Esophagus muscularis mucosa (tissue), 4 donors: Measurements from ENCODE around the gene HIGD1A. TPM values are rescaled to one million over a fixed set of nuclear protein-coding genes. Genes with fewer than 3 reads are reported as not detected.

ENCODE experiments used
- DNase-seq: peaks from one replicate; pipeline ENCODE4 v3.0.0-alpha.2; 2017; ENCODE audit errors: extremely low spot score
- H3K27ac ChIP-seq, 4 donors: fragments of 200-600 bp; sonication (generic); replicated peaks in 1 of 4; 1 replicate in 3 of 4; 2 replicates in 1 of 4; pipeline ENCODE4 v1.5.1; 2016 to 2019; ENCODE audit warnings: mild to moderate bottlenecking in 1 of 4
- H3K27me3 ChIP-seq, 4 donors: fragments of 200-600 bp; sonication (generic); one replicate each; pipeline versions ENCODE4 v1.5.1 to v1.6.0; 2016 to 2019
- H3K36me3 ChIP-seq, 4 donors: fragments of 200-600 bp; sonication (generic); one replicate each; pipeline ENCODE4 v1.5.1; 2016 to 2019
- H3K4me1 ChIP-seq, 4 donors: fragments of 200-600 bp; sonication (generic); one replicate each; pipeline ENCODE4 v1.5.1; 2016 to 2019
- H3K4me3 ChIP-seq, 4 donors: fragments of 200-600 bp; sonication (generic); 1 replicate in 2 of 4; 2 replicates in 2 of 4; pipeline ENCODE4 v1.5.1; 2016 to 2019; ENCODE audit warnings: mild to moderate bottlenecking in 4 of 4, moderate library complexity in 1 of 4
- H3K9me3 ChIP-seq, 4 donors: fragments of 200-600 bp; sonication (generic); 1 replicate in 3 of 4; 2 replicates in 1 of 4; pipeline ENCODE4 v1.5.1; 2016 to 2019
- EP300 ChIP-seq: sonication (generic); formaldehyde crosslinking; IDR thresholded peaks from one replicate; pipeline ENCODE4 v1.6.1; 2017; ENCODE audit warnings: antibody characterized with exemption
- POLR2A ChIP-seq: fragments of 450-650 bp; IDR thresholded peaks from one replicate; pipeline ENCODE4 v1.6.1; 2017; ENCODE audit warnings: antibody characterized with exemption, moderate library complexity, mild to moderate bottlenecking, low read depth
- POLR2AphosphoS5 ChIP-seq, 2 donors: sonication (generic); formaldehyde crosslinking; IDR thresholded peaks; one replicate each; pipeline ENCODE4 v1.6.1; 2017; ENCODE audit warnings: antibody characterized with exemption in 2 of 2
- WGBS: methylation state at CpG from one replicate; pipeline ENCODE4 v1.1.5; 2018; 5-methylcytosine and 5-hydroxymethylcytosine counted together
- intact Hi-C: fragments of 100-400 bp; cut with DNase I; formaldehyde crosslinking; loops from one replicate; pipeline ENCODE4 v1.15.1; 2023
- total RNA-seq, 4 donors: library from RNA; depleted of rRNA; stranded (reverse); fragments of >200 nt; gene quantifications; one replicate each; pipeline versions ENCODE4 v1.1.0 to v1.2.1, GENCODE V29; 2016
- TF ChIP-seq, protein P1 (sequence below), 3 experiments: fragments of 200-600 bp in 2 of 3; fragments of 450-650 bp in 1 of 3; sonication (generic) in 2 of 3; IDR thresholded peaks; one replicate each; pipeline ENCODE4 v1.5.1; 2017 to 2019; ENCODE audit warnings: antibody characterized with exemption in 3 of 3, mild to moderate bottlenecking in 2 of 3, moderate library complexity in 1 of 3

Gene HIGD1A
- total RNA-seq, 4 donors from 2014 or later, result 161 to 407 (median 272) TPM

DNA sequence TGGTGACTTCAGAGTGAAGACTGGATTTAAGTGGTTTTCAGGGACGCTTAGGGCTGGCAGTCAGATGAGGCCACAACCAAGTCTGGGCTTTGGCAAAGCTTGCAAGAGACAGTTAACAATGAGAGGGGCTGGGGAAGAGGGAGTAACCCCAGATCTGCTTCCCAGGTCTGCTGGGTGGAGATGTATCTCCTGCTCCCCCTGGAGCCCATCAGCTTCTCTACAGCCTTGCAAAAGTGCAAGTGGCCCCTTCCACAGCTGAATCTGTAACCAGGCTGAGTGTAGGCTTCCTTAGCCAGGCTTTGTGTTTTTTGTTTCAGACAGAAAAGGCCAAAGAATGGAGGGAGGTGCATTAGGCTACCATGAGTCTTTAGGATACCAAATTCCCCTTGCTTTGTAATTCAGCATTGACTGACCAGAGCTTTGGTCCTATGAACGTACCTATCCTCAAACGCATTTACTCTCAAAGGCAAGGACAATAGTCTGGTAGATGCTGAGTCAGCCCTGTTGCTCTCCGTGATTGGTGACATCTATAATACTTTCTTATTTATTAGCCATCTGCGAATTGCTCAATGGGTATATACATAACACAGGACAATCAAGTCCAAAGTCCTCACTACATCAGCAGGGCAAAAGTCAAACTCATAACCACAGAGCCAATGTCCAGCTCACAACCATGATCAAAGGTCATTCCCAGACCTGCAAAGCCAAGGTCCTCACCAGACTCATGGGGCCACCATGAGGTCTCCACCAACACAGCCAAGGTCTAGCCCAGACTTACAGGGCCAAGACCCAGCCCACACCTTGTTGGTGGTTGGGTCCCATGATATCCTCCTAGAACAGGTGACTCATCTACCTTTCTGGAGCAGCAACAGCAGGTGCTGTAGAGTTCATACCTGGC lies 48.4 kb downstream of the HIGD1A start:
- H3K4me3 ChIP-seq, result no peak overlapping the region
- peaks cover 0 to 3% (median 0%) of the 10 kb centered on the region in 4 donors for H3K36me3 ChIP-seq
- no peak for DNase-seq
- intact Hi-C loops, result no loop called here
- TF ChIP-seq POLR2A (no peak), EP300 (no peak), POLR2AphosphoS5 (IDR thresholded peaks at IDR 0.05) (no peak)
- TF ChIP-seq, protein P1, sequence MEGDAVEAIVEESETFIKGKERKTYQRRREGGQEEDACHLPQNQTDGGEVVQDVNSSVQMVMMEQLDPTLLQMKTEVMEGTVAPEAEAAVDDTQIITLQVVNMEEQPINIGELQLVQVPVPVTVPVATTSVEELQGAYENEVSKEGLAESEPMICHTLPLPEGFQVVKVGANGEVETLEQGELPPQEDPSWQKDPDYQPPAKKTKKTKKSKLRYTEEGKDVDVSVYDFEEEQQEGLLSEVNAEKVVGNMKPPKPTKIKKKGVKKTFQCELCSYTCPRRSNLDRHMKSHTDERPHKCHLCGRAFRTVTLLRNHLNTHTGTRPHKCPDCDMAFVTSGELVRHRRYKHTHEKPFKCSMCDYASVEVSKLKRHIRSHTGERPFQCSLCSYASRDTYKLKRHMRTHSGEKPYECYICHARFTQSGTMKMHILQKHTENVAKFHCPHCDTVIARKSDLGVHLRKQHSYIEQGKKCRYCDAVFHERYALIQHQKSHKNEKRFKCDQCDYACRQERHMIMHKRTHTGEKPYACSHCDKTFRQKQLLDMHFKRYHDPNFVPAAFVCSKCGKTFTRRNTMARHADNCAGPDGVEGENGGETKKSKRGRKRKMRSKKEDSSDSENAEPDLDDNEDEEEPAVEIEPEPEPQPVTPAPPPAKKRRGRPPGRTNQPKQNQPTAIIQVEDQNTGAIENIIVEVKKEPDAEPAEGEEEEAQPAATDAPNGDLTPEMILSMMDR (IDR thresholded peaks at IDR 0.05), result peak; percentile 39 to 57 (median 46)
- no peak overlapping the region for H3K27ac ChIP-seq
- H3K27me3 ChIP-seq, result no peaks in the 10 kb centered on the region
- H3K9me3 ChIP-seq, result no peaks in the 10 kb centered on the region
- 88% methylated on average over 5 of the region's 5 CpGs for WGBS
- H3K4me1 ChIP-seq, result peaks cover 0 to 19% (median 12%) of the 10 kb centered on the region in 4 donors

DNA sequence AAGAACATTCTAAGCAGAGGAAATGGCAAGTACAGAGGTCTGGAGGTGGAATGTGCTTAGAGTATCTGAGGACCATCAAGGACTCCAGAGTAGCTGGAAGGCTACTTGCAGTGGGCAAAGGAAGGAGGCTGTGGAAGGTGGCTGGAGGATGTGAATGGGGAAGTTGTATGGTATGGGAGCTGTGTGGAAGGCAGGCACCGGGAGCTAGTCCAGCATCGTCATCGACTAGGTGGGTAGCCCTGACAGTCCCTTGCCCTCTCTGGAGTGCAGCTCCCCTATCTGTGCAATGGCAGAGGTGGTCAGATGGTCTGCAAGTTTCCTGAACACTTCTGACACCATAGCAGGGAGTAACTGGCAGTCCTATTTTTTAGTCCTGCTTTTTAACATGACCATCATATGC lies 50.5 kb downstream of the HIGD1A start:
- intact Hi-C loops, result loop anchor here (5.0 kb wide), 1 partner anchor 171 kb away; the partner anchor contains the start of gene SEC22C

DNA sequence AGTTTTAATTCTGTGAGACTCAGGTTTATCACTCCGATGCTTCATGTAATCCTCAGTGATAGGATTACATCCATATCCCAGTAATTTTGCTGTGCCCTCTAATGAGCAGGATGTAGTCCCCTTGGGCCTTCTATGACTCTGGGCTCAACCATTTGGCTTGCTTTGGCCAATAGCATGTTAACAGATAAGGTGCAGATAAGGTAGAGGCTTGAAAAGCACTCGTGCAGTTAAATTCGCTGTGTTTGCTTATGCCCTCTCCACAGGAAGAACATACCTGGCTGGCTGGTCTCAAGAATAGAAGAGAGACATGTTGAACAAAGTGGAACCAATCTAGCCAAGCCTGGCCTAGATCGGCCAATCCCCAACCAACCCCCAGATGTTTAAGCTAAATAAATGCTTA lies 51.3 kb downstream of the HIGD1A start:
- no peaks in the 10 kb centered on the region for H3K9me3 ChIP-seq
- H3K4me3 ChIP-seq, result no peak overlapping the region
- TF ChIP-seq, protein P1 (IDR thresholded peaks at IDR 0.05), result no peak
- TF ChIP-seq POLR2A, result no peak
- TF ChIP-seq POLR2AphosphoS5 (IDR thresholded peaks at IDR 0.05), result no peak
- no peak for TF ChIP-seq EP300
- peaks cover 0 to 3% (median 0%) of the 10 kb centered on the region in 4 donors for H3K36me3 ChIP-seq
- DNase-seq, result no peak
- peaks cover 4 to 36% (median 29%) of the 10 kb centered on the region in 4 donors for H3K4me1 ChIP-seq
- H3K27me3 ChIP-seq, result no peaks in the 10 kb centered on the region
- 100% methylated on average over 4 of the region's 4 CpGs for WGBS
- no peak overlapping the region for H3K27ac ChIP-seq
- intact Hi-C loops, result loop anchor here (5.0 kb wide), 1 partner anchor 171 kb away; the partner anchor contains the start of gene SEC22C

More for the DNA sequence above, 50.5 kb downstream of the HIGD1A start:
- DNase-seq, result no peak
- TF ChIP-seq, protein P1 (IDR thresholded peaks at IDR 0.05), result no peak
- Histone ChIP-seq H3K9me3 (no peaks in the 10 kb centered on the region), H3K4me3 (no peak overlapping the region), H3K36me3 (peaks cover 0 to 3% (median 0%) of the 10 kb centered on the region in 4 donors), H3K4me1 (peaks cover 0 to 28% (median 21%) of the 10 kb centered on the region in 4 donors), H3K27ac (no peak overlapping the region), H3K27me3 (no peaks in the 10 kb centered on the region)
- whole genome bisulfite sequencing, result 89% methylated on average over 3 of the region's 3 CpGs

DNA sequence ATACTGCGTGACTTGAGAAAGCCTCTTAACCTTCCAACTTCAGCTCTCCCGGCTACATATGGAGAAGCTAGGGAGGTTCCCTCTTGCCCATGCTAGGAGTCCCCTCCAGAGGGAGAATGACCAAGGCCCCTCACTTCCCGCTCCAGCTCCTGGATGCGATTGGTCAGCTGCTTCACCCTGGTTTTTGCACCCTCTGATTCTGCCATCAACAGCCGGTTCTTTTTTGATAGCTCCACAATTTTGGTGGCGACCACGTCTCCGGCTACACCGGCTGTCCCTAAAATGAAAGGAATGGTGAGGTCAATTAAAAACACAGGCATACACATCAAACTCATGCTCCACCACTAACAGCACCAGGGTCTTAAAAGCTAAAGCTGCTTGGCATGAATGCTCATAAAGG lies 51.8 kb downstream of the HIGD1A start:
- Histone ChIP-seq H3K27ac (no peak overlapping the region), H3K9me3 (no peaks in the 10 kb centered on the region), H3K36me3 (peaks cover 0 to 3% (median 0%) of the 10 kb centered on the region in 4 donors), H3K4me1 (peaks cover 9 to 41% (median 34%) of the 10 kb centered on the region in 4 donors), H3K4me3 (no peak overlapping the region), H3K27me3 (no peaks in the 10 kb centered on the region)
- intact Hi-C loops, result loop anchor here (5.0 kb wide), 1 partner anchor 170 kb away; the partner anchor contains the start of gene SEC22C
- DNase-seq, result no peak
- WGBS, result 95% methylated on average over 9 of the region's 9 CpGs
- TF ChIP-seq, protein P1 (IDR thresholded peaks at IDR 0.05), result no peak
- TF ChIP-seq EP300, result no peak
- no peak for TF ChIP-seq POLR2AphosphoS5 (IDR thresholded peaks at IDR 0.05)
- TF ChIP-seq POLR2A, result no peak
